Esophagus muscularis mucosa (tissue), 3 donors: ENCODE results near the gene FOSL2.

Experiments used
- POLR2A ChIP-seq: fragments of 450-650 bp; IDR thresholded peaks from one replicate; pipeline ENCODE4 v1.6.1; 2017; ENCODE audit warnings: antibody characterized with exemption, moderate library complexity, mild to moderate bottlenecking, low read depth
- POLR2AphosphoS5 ChIP-seq, 2 donors: sonication (generic); formaldehyde crosslinking; IDR thresholded peaks; one replicate each; pipeline ENCODE4 v1.6.1; 2017; ENCODE audit warnings: antibody characterized with exemption in 2 of 2
- TF ChIP-seq, protein P1 (sequence below), 3 experiments: fragments of 200-600 bp in 2 of 3; fragments of 450-650 bp in 1 of 3; sonication (generic) in 2 of 3; IDR thresholded peaks; one replicate each; pipeline ENCODE4 v1.5.1; 2017 to 2019; ENCODE audit warnings: antibody characterized with exemption in 3 of 3, mild to moderate bottlenecking in 2 of 3, moderate library complexity in 1 of 3

- TF ChIP-seq POLR2AphosphoS5 (IDR thresholded peaks at IDR 0.05), result no peak
- TF ChIP-seq, protein P1, sequence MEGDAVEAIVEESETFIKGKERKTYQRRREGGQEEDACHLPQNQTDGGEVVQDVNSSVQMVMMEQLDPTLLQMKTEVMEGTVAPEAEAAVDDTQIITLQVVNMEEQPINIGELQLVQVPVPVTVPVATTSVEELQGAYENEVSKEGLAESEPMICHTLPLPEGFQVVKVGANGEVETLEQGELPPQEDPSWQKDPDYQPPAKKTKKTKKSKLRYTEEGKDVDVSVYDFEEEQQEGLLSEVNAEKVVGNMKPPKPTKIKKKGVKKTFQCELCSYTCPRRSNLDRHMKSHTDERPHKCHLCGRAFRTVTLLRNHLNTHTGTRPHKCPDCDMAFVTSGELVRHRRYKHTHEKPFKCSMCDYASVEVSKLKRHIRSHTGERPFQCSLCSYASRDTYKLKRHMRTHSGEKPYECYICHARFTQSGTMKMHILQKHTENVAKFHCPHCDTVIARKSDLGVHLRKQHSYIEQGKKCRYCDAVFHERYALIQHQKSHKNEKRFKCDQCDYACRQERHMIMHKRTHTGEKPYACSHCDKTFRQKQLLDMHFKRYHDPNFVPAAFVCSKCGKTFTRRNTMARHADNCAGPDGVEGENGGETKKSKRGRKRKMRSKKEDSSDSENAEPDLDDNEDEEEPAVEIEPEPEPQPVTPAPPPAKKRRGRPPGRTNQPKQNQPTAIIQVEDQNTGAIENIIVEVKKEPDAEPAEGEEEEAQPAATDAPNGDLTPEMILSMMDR (IDR thresholded peaks at IDR 0.05), result no peak
- no peak for TF ChIP-seq POLR2A
Observed at GRCh38 chr2:28405537-28405936, 12.9 kb downstream of the FOSL2 start.
